Activated T-cell treated with anti-CD3 and anti-CD28 coated beads, Interleukin-2, amount 50 U/mL, for 4 hours (primary cell): Measurements from ENCODE around the gene CNNM3. TPM values are rescaled to one million over a fixed set of nuclear protein-coding genes. Genes with fewer than 3 reads are reported as not detected.

Experiments used
- total RNA-seq, 3 donors: library from RNA; stranded (reverse); gene quantifications; one replicate each; pipeline ENCODE4 v1.2.1, GENCODE V29; 2021

Gene CNNM3
- total RNA-seq, 3 donors from 2014 or later, result 22.8 to 26.1 (median 24.4) TPM

Other genes with a start within 250 kb of the CNNM3 start
- 10 to 100 TPM; 29.1 to 32.3 (median 31.3) TPM for gene KANSL3, start 178.0 kb upstream of the CNNM3 start, total RNA-seq
- not detected for gene FER1L5, start 173.5 kb upstream of the CNNM3 start, total RNA-seq
- 1 to 10 TPM; 7.0 to 9.1 (median 8.6) TPM for gene LMAN2L, start 76.2 kb upstream of the CNNM3 start, total RNA-seq
- gene CNNM4, start 55.4 kb upstream of the CNNM3 start, total RNA-seq, result 1 to 10 TPM; 6.3 to 6.9 (median 6.4) TPM
- 1 to 10 TPM; 2.9 to 6.3 (median 4.6) TPM for gene ANKRD23, start 27.8 kb downstream of the CNNM3 start, total RNA-seq
- 10 to 100 TPM; 42.4 to 44.4 (median 44.3) TPM for gene ANKRD39, start 41.7 kb downstream of the CNNM3 start, total RNA-seq
- gene SEMA4C, start 53.8 kb downstream of the CNNM3 start, total RNA-seq, result 1 to 10 TPM; 7.5 to 9.7 (median 9.0) TPM
- under 1 TPM in 2 of 3 donors, not detected in 1; 0.25 to 0.33 TPM for gene FAM178B, start 170.3 kb downstream of the CNNM3 start, total RNA-seq